Common myeloid progenitor, CD34-positive (primary cell): Measurements from ENCODE around the gene CALB2.
A peak's percentile ranks its signal among the peaks of the same experiment; 100 is the strongest.

Experiments
- CTCF ChIA-PET: fragments of 350-600 bp; sonication (Branson Sonifier 250); formaldehyde crosslinking; loops from one replicate; lab custom pipeline; 2021; ENCODE audit warnings: antibody characterized with exemption; lab: Charles Lee
- POLR2A ChIA-PET: fragments of 350-600 bp; sonication (Branson Sonifier 250); formaldehyde crosslinking; loops from one replicate; lab custom pipeline; 2021; ENCODE audit warnings: antibody characterized with exemption; lab: Charles Lee
- DNase-seq, 3 donors: peaks; one replicate each; pipeline versions ENCODE4 v3.0.0 to v3.0.0-alpha.2; 2013
- H3K27ac ChIP-seq, 2 experiments: 1 replicate in 1 of 2; 2 replicates in 1 of 2; pipeline ENCODE4 v1.7.0; 2013; ENCODE audit warnings: inconsistent platforms in 2 of 2, low read length in 2 of 2, mild to moderate bottlenecking in 2 of 2, low read depth in 1 of 2, moderate library complexity in 1 of 2; ENCODE audit not compliant: severe bottlenecking in 2 of 2, insufficient read depth in 1 of 2, poor library complexity in 1 of 2
- H3K27me3 ChIP-seq, 5 experiments: replicated peaks in 2 of 5; 1 replicate in 3 of 5; 2 replicates in 2 of 5; pipeline versions ENCODE4 v1.6.1 to v1.7.0; 2013; ENCODE audit warnings: low read length in 4 of 5, mild to moderate bottlenecking in 2 of 5, moderate library complexity in 2 of 5, inconsistent platforms in 1 of 5; ENCODE audit not compliant: insufficient read depth in 5 of 5, control insufficient read depth in 4 of 5
- H3K36me3 ChIP-seq, 4 experiments: 1 replicate in 2 of 4; 2 replicates in 2 of 4; pipeline versions ENCODE4 v1.6.1 to v1.7.0; 2013; ENCODE audit warnings: low read length in 3 of 4, control low read depth in 1 of 4, mild to moderate bottlenecking in 1 of 4; ENCODE audit not compliant: control insufficient read depth in 4 of 4, insufficient read depth in 4 of 4
- H3K4me1 ChIP-seq, 4 experiments: 1 replicate in 3 of 4; 2 replicates in 1 of 4; pipeline versions ENCODE4 v1.6.1 to v1.7.1; 2013; ENCODE audit warnings: low read length in 3 of 4, mild to moderate bottlenecking in 3 of 4, control low read depth in 1 of 4, inconsistent platforms in 1 of 4, moderate library complexity in 1 of 4; ENCODE audit not compliant: control insufficient read depth in 4 of 4, insufficient read depth in 4 of 4; ENCODE audit errors: control extremely low read depth in 1 of 4
- H3K4me3 ChIP-seq, 7 experiments: 1 replicate in 4 of 7; 2 replicates in 3 of 7; pipeline versions ENCODE4 v1.5.1 to v1.7.0; 2013; ENCODE audit warnings: mild to moderate bottlenecking in 7 of 7, low read length in 6 of 7, moderate library complexity in 6 of 7, inconsistent platforms in 2 of 7, low read depth in 2 of 7, control low read depth in 1 of 7; ENCODE audit not compliant: insufficient read depth in 4 of 7, control insufficient read depth in 1 of 7; ENCODE audit errors: extremely low read depth in 1 of 7
- H3K9me3 ChIP-seq, 5 experiments: 1 replicate in 4 of 5; 2 replicates in 1 of 5; pipeline versions ENCODE4 v1.6.1 to v1.7.1; 2013; ENCODE audit warnings: low read length in 4 of 5, mild to moderate bottlenecking in 2 of 5, inconsistent platforms in 1 of 5, low read depth in 1 of 5, moderate library complexity in 1 of 5; ENCODE audit not compliant: control insufficient read depth in 4 of 5, insufficient read depth in 2 of 5; ENCODE audit errors: control extremely low read depth in 1 of 5
- WGBS: methylation state at CpG from one replicate; pipeline ENCODE4 v1.1.5; 2013; ENCODE audit not compliant: insufficient coverage; 5-methylcytosine and 5-hydroxymethylcytosine counted together

Gene CALB2

DNA sequence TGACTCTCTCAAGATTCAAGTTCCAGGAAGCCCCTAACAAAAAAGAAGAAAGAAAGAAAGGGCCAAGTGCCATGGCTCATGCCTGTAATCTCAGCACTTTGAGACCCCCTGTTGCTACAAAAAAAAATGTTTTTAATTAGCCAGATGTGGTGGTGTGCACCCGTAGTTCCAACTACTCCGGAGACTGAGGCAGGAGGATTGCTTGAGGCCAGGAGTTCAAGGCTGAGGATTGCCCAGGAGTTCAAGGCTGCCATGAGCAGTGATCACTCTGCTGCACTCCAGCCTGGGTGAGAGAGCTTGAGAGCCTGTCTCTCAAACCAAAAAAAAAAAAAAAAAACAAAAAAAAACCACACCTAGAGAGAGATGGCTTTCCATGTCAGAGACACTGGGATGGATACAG lies 64.5 kb downstream of the CALB2 start:
- H3K9me3 ChIP-seq, result peaks cover 0 to 3% (median 0%) of the 10 kb centered on the region in 5 experiments
- no peak overlapping the region for H3K27ac ChIP-seq
- ChIA-PET POLR2A (no interaction called here), CTCF (interaction anchor here (1.3 to 2.2 kb wide), 2 partner anchors 9 to 10 kb away, joined by 4 to 11 read pairs; no protein-coding TSS in a partner anchor)
- WGBS, result 81% methylated on average over 2 of the region's 2 CpGs
- peaks cover 0 to 6% (median 2%) of the 10 kb centered on the region in 4 experiments for H3K4me1 ChIP-seq
- peaks cover 0 to 66% (median 17%) of the 10 kb centered on the region in 5 experiments for H3K27me3 ChIP-seq
- H3K4me3 ChIP-seq, result no peak overlapping the region
- H3K36me3 ChIP-seq, result no peaks in the 10 kb centered on the region
- no peak for DNase-seq

GRCh38 chr16:71423865-71424264 lies 65.3 kb downstream of the CALB2 start:
- peaks cover 0 to 6% (median 2%) of the 10 kb centered on the region in 4 experiments for H3K4me1 ChIP-seq
- peaks cover 0 to 6% (median 3%) of the 10 kb centered on the region in 5 experiments for H3K9me3 ChIP-seq
- POLR2A ChIA-PET, result no interaction called here
- H3K27ac ChIP-seq, result no peak overlapping the region
- CTCF ChIA-PET, result interaction anchor here (0.9 kb wide), 1 partner anchor 8 kb away, joined by 3 read pairs; no protein-coding TSS in a partner anchor
- no peak overlapping the region for H3K4me3 ChIP-seq
- DNase-seq, result no peak
- peaks cover 0 to 66% (median 17%) of the 10 kb centered on the region in 5 experiments for H3K27me3 ChIP-seq
- WGBS, result 81% methylated on average over 7 of the region's 7 CpGs
- H3K36me3 ChIP-seq, result no peaks in the 10 kb centered on the region

GRCh38 chr16:71424626-71425025 lies 66.1 kb downstream of the CALB2 start:
- CTCF ChIA-PET, result interaction anchor here (0.6 to 0.9 kb wide), 2 partner anchors 9 to 14 kb away, joined by 3 read pairs; no protein-coding TSS in a partner anchor
- no CpG with 5 or more reads among the region's 6 CpGs for WGBS
- Histone ChIP-seq H3K9me3 (peaks cover 0 to 9% (median 3%) of the 10 kb centered on the region in 5 experiments), H3K27ac (no peak overlapping the region), H3K4me1 (peaks cover 0 to 6% (median 2%) of the 10 kb centered on the region in 4 experiments), H3K4me3 (no peak overlapping the region), H3K36me3 (no peaks in the 10 kb centered on the region), H3K27me3 (peaks cover 0 to 73% (median 17%) of the 10 kb centered on the region in 5 experiments)
- POLR2A ChIA-PET, result no interaction called here
- no peak for DNase-seq

- H3K27me3 ChIP-seq, result peaks cover 0 to 79% (median 17%) of the 10 kb centered on the region in 5 experiments
- peak overlapping the region in 2 of 7 experiments; percentile 40 to 50 for H3K4me3 ChIP-seq
- H3K4me1 ChIP-seq, result peaks cover 0 to 6% (median 2%) of the 10 kb centered on the region in 4 experiments
- peaks cover 0 to 9% (median 3%) of the 10 kb centered on the region in 5 experiments for H3K9me3 ChIP-seq
- WGBS, result 32% methylated on average over 14 of the region's 18 CpGs
- ChIA-PET CTCF (no interaction called here), POLR2A (no interaction called here)
- H3K36me3 ChIP-seq, result no peaks in the 10 kb centered on the region
- DNase-seq, result no peak
- no peak overlapping the region for H3K27ac ChIP-seq
Observed at GRCh38 chr16:71425746-71426068, 67.2 kb downstream of the CALB2 start.

DNA sequence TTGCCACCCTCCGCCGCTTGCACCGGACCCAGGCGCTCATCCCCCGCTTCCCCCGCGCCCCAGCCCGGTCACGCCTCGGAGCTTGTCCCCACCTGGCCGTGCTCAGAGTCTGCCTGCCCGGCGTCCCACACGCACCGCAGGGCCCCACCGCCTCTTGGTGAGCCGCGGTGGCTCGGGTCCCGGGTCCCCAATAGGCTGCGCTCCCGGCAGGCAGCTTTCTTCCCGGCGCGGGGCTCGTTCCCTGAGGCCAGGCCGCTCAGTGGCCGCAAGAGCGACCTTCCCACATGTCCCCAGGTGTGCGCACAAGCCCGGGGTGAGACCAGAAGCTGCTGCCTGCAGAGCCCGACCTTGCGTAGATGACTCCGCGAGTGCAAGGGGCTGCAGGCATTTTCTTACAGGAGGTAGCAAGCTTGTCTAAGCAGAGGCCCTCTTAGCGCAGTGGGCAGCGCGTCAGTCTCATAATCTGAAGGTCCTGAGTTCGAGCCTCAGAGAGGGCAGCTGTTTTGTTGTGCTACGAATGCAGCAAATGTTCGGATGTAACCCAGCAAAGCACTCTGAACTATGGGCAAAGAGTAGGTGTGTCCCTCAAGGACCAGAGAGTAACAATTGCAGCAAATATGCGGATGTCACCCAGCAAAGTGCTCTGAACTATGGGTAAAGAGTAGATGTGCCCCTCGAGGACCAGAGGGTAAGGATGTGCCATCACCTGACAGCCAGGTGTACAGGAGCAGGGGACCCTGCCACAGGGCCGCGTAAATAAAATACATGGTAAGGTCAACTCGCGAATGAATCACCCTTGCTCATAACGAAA lies 67.8 kb downstream of the CALB2 start:
- DNase-seq, result peak; percentile 73 to 94 (median 84)
- WGBS, result 1% methylated on average over 45 of the region's 48 CpGs
- CTCF ChIA-PET, result interaction anchor here (1.6 kb wide), 1 partner anchor 14 kb away, joined by 7 read pairs; no protein-coding TSS in a partner anchor
- Histone ChIP-seq H3K36me3 (no peaks in the 10 kb centered on the region), H3K27ac (no peak overlapping the region), H3K9me3 (peaks cover 0 to 9% (median 3%) of the 10 kb centered on the region in 5 experiments), H3K4me1 (peaks cover 0 to 6% (median 2%) of the 10 kb centered on the region in 4 experiments), H3K4me3 (peak overlapping the region in 4 of 7 experiments; percentile 19 to 50 (median 43)), H3K27me3 (peaks cover 0 to 80% (median 16%) of the 10 kb centered on the region in 5 experiments)
- POLR2A ChIA-PET, result no interaction called here

- no peak for DNase-seq
- CTCF ChIA-PET, result interaction anchor here (1.6 kb wide), 1 partner anchor 15 kb away, joined by 7 read pairs; no protein-coding TSS in a partner anchor
- Histone ChIP-seq H3K4me3 (no peak overlapping the region), H3K9me3 (peaks cover 0 to 9% (median 3%) of the 10 kb centered on the region in 5 experiments), H3K36me3 (no peaks in the 10 kb centered on the region), H3K4me1 (peaks cover 0 to 6% (median 2%) of the 10 kb centered on the region in 4 experiments), H3K27me3 (peaks cover 0 to 75% (median 16%) of the 10 kb centered on the region in 5 experiments), H3K27ac (no peak overlapping the region)
- 75% methylated on average over 6 of the region's 12 CpGs for WGBS
- POLR2A ChIA-PET, result no interaction called here
Observed at GRCh38 chr16:71426880-71427615, 68.5 kb downstream of the CALB2 start.
